Lower leg skin (tissue), 3 donors: ENCODE results near the gene TTC1.

Experiments
- POLR2A ChIP-seq, 2 donors: fragments of 450-650 bp; IDR thresholded peaks; one replicate each; pipeline ENCODE4 v1.6.1; 2016 to 2017; ENCODE audit warnings: antibody characterized with exemption in 2 of 2, mild to moderate bottlenecking in 1 of 2, moderate library complexity in 1 of 2
- TF ChIP-seq, protein P1 (sequence below), 3 donors: fragments of 450-650 bp; IDR thresholded peaks; one replicate each; pipeline ENCODE4 v1.5.1; 2016; ENCODE audit warnings: antibody characterized with exemption in 3 of 3, mild to moderate bottlenecking in 3 of 3, moderate library complexity in 2 of 3

- TF ChIP-seq, protein P1, sequence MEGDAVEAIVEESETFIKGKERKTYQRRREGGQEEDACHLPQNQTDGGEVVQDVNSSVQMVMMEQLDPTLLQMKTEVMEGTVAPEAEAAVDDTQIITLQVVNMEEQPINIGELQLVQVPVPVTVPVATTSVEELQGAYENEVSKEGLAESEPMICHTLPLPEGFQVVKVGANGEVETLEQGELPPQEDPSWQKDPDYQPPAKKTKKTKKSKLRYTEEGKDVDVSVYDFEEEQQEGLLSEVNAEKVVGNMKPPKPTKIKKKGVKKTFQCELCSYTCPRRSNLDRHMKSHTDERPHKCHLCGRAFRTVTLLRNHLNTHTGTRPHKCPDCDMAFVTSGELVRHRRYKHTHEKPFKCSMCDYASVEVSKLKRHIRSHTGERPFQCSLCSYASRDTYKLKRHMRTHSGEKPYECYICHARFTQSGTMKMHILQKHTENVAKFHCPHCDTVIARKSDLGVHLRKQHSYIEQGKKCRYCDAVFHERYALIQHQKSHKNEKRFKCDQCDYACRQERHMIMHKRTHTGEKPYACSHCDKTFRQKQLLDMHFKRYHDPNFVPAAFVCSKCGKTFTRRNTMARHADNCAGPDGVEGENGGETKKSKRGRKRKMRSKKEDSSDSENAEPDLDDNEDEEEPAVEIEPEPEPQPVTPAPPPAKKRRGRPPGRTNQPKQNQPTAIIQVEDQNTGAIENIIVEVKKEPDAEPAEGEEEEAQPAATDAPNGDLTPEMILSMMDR (IDR thresholded peaks at IDR 0.05): no peak
- peak in 1 of 2 donors; percentile 40 for TF ChIP-seq POLR2A (IDR thresholded peaks at IDR 0.05)
Measured at GRCh38 chr5:160008877-160009590, at the start of gene TTC1.
